Measurements from ENCODE around the gene UFD1.

Gene UFD1

DNA sequence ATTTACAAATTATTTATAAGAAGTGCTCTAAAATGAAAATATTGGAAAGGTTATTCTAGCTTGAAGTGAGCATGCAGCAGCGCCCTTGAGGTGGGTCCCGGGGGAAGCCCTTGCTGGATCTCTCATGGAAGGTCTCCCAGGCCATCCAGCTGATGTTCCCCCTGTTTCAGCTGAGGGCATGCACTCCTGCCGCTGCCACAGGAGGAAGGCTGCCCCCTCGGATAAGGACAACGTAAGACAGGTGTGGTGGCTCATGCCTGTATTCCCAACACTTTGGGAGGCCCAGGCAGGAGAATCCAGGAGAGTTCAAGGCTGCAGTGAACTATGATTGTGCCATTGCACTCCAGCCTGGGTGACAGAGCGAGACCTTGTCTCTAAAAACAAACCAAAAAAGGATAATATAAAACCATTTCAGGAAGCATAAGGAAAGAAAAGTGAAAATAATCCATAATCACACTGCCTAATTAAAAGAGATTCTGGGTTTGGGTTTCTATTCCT lies 15.7 kb upstream of the UFD1 start:
- no peaks in the 10 kb centered on the region for H3K79me2 ChIP-seq
- H3K27me3 ChIP-seq (ENCODE audit: control insufficient read depth, insufficient read depth, low read length): no peaks in the 10 kb centered on the region
- no peak overlapping the region for H2AFZ ChIP-seq
- TF ChIP-seq, protein P1, sequence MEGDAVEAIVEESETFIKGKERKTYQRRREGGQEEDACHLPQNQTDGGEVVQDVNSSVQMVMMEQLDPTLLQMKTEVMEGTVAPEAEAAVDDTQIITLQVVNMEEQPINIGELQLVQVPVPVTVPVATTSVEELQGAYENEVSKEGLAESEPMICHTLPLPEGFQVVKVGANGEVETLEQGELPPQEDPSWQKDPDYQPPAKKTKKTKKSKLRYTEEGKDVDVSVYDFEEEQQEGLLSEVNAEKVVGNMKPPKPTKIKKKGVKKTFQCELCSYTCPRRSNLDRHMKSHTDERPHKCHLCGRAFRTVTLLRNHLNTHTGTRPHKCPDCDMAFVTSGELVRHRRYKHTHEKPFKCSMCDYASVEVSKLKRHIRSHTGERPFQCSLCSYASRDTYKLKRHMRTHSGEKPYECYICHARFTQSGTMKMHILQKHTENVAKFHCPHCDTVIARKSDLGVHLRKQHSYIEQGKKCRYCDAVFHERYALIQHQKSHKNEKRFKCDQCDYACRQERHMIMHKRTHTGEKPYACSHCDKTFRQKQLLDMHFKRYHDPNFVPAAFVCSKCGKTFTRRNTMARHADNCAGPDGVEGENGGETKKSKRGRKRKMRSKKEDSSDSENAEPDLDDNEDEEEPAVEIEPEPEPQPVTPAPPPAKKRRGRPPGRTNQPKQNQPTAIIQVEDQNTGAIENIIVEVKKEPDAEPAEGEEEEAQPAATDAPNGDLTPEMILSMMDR (IDR thresholded peaks at IDR 0.05): no peak
- H3K9me3 ChIP-seq (ENCODE audit: control insufficient read depth, low read length): no peaks in the 10 kb centered on the region
- H3K4me2 ChIP-seq (ENCODE audit: low read length): no peak overlapping the region
- no peaks in the 10 kb centered on the region for H3K36me3 ChIP-seq (ENCODE audit: control insufficient read depth, insufficient read depth, low read length)
- no peaks in the 10 kb centered on the region for H3K4me1 ChIP-seq
- no peak overlapping the region for H3K4me3 ChIP-seq (ENCODE audit: low read depth, low read length)
- no peak overlapping the region for H3K27ac ChIP-seq
- H3K9ac ChIP-seq: no peak overlapping the region

GRCh38 chr22:19494001-19494560 lies 15.1 kb upstream of the UFD1 start:
- Histone ChIP-seq H3K36me3 (ENCODE audit: control insufficient read depth, insufficient read depth, low read length) (no peaks in the 10 kb centered on the region), H3K79me2 (no peaks in the 10 kb centered on the region), H3K4me2 (ENCODE audit: low read length) (no peak overlapping the region), H3K27ac (no peak overlapping the region), H3K4me1 (no peaks in the 10 kb centered on the region), H3K9me3 (ENCODE audit: control insufficient read depth, low read length) (no peaks in the 10 kb centered on the region), H3K9ac (no peak overlapping the region), H3K27me3 (ENCODE audit: control insufficient read depth, insufficient read depth, low read length) (no peaks in the 10 kb centered on the region), H3K4me3 (ENCODE audit: low read depth, low read length) (no peak overlapping the region), H2AFZ (no peak overlapping the region)
- TF ChIP-seq, protein P1 (IDR thresholded peaks at IDR 0.05): no peak

- H2AFZ ChIP-seq: no peak overlapping the region
- no peak overlapping the region for H3K9ac ChIP-seq
- H3K9me3 ChIP-seq (ENCODE audit: control insufficient read depth, low read length): no peaks in the 10 kb centered on the region
- no peaks in the 10 kb centered on the region for H3K27me3 ChIP-seq (ENCODE audit: control insufficient read depth, insufficient read depth, low read length)
- H3K4me2 ChIP-seq (ENCODE audit: low read length): no peak overlapping the region
- H3K79me2 ChIP-seq: no peaks in the 10 kb centered on the region
- H3K4me1 ChIP-seq: no peaks in the 10 kb centered on the region
- no peaks in the 10 kb centered on the region for H3K36me3 ChIP-seq (ENCODE audit: control insufficient read depth, insufficient read depth, low read length)
- no peak overlapping the region for H3K4me3 ChIP-seq (ENCODE audit: low read depth, low read length)
- TF ChIP-seq, protein P1 (IDR thresholded peaks at IDR 0.05): no peak
- H3K27ac ChIP-seq: no peak overlapping the region
Observed at GRCh38 chr22:19492504-19493174, 13.6 kb upstream of the UFD1 start.

- no peaks in the 10 kb centered on the region for H3K4me1 ChIP-seq
- H3K27me3 ChIP-seq (ENCODE audit: control insufficient read depth, insufficient read depth, low read length): no peaks in the 10 kb centered on the region
- H3K79me2 ChIP-seq: no peaks in the 10 kb centered on the region
- no peaks in the 10 kb centered on the region for H3K36me3 ChIP-seq (ENCODE audit: control insufficient read depth, insufficient read depth, low read length)
- H3K4me3 ChIP-seq (ENCODE audit: low read depth, low read length): no peak overlapping the region
- no peaks in the 10 kb centered on the region for H3K9me3 ChIP-seq (ENCODE audit: control insufficient read depth, low read length)
- no peak overlapping the region for H3K4me2 ChIP-seq (ENCODE audit: low read length)
- no peak overlapping the region for H3K27ac ChIP-seq
- H2AFZ ChIP-seq: no peak overlapping the region
- TF ChIP-seq, protein P1 (IDR thresholded peaks at IDR 0.05): no peak
- H3K9ac ChIP-seq: no peak overlapping the region
Observed at GRCh38 chr22:19490628-19491230, 11.7 kb upstream of the UFD1 start.
